Stimulated activated CD4-positive, alpha-beta T cell treated with anti-CD3 and anti-CD28 coated beads, Interleukin-2, amount 100 ng/mL, for 24 hours (primary cell): ENCODE measurements around the gene IFNGR2.
A peak's percentile ranks its signal among the peaks of the same experiment; 100 is the strongest.
"Not testable (repeated sequence)": the region's sequence is repeated elsewhere in the genome, so short reads cannot be mapped to it uniquely, and the experiment has no call there.

ENCODE experiments used
- DNase-seq, 2 donors: peaks; one replicate each; pipeline ENCODE4 v3.0.0-alpha.2; 2020

Gene IFNGR2

GRCh38 chr21:33377221-33377920 is 25.8 kb upstream of the IFNGR2 start:
- no peak for DNase-seq

- no peak for DNase-seq
Observed at GRCh38 chr21:33378081-33378480, 25.1 kb upstream of the IFNGR2 start.

- DNase-seq = not testable (repeated sequence)
Observed at GRCh38 chr21:33379934-33380333, 23.3 kb upstream of the IFNGR2 start.

- DNase-seq = peak; percentile 92
Observed at GRCh38 chr21:33380483-33380998, 22.7 kb upstream of the IFNGR2 start.

DNA sequence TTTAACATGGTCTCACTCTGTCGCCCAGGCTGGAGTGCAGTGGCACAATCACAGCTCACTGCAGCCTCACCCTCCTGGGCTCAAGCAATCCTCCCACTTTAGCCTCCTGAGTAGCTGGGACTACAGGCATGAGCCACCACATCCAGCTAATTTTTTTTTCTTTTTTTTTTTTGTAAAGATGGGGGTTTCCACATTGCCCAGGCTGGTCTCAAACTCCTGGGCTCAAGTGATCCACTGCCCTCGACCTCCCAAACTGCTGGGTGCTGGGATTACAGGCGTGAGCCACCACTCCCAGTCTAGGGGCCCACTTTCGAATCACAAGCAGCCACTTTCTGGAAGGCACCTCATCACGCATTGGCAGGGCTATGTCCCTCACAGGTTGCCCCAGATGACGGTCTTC is 21.8 kb upstream of the IFNGR2 start:
- DNase-seq = not testable (repeated sequence)

DNA sequence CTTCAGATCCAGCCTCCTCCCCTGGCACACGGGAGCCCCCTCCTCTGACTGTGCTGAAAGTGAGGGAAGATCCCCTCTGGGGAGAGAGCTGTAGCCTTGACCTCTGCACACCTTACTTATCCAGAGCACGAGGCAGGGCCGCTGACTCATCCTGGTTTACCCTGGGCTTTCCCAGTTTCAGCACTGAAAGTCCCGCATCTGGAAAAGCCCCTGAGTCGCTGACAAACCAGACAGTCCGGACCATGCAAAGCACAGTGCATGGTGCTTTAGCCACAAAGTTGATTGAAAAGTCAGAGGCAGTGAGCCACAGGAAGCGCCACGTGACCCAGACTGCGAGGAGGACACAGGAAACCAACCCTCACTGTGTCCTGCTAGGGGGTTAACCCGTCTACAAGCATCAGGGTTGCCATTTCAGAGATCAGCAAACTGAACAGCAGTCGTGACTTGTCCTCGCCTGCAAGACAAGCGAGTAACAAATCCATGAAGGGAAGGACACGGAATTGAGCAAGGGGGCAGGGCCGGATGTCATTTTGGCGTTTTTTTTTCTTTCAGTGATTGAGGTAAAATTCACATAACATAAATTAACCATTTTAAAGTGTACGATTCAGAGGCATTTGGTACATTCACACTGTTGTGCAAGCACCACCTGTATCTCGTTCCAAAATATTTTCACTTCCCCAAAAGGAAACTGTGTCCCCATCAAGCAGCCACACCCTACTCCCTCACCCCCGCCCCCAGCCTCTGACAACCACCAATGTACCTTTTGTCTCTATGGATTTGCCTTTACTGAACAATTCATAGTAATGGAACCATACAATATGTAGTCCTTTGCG is 19.9 kb upstream of the IFNGR2 start:
- DNase-seq = peak; percentile 68 to 76

GRCh38 chr21:33384841-33385331 is 18.3 kb upstream of the IFNGR2 start:
- DNase-seq = peak in 1 of 2 donors; percentile 21

DNA sequence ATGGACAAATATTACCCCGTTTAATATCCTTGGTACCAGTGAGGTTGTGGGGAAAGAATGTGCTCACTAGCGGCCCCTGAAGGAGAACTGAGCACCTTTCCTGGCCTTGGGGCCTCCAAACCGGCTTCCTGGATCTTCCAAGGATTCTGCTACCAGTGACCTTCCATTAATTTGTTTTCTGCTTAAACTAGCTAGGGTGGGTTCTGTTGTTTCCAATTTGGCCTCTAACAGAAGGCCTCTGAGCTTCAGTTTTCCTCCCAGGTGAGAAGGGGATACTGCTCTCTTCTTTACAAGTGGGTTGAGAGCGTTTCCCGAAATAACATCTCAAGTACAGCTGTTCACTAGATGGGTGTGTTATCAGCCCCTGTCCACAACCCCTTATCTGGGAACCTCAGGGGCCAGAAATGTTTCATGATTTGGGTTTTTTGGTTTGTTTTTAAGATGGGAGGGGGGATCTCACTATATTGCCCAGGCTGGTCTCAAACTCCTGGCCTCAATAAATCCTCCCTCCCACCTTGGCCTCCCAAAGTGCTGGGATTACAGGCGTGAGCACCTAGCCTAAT is 16.9 kb upstream of the IFNGR2 start:
- DNase-seq = no peak

DNA sequence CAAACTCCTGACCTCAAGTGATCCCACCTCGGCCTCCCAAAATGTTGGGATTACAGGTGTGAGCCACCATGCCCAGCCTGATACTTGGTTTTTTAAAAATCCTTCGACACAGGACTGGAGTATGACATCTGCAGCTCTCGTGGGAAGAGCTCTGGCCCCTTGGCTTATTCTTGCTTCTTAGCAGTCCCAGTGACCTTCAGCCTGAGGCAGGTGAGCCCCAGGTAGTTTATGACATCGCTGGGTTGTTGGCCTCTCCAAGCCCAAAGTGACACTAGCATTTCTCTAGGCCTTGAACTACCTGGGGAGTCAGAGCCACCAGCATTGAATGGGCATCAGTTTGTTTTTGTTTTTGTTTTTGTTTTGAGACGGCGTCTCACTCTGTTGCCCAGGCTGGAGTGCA is 15.9 kb upstream of the IFNGR2 start:
- DNase-seq = no peak

DNA sequence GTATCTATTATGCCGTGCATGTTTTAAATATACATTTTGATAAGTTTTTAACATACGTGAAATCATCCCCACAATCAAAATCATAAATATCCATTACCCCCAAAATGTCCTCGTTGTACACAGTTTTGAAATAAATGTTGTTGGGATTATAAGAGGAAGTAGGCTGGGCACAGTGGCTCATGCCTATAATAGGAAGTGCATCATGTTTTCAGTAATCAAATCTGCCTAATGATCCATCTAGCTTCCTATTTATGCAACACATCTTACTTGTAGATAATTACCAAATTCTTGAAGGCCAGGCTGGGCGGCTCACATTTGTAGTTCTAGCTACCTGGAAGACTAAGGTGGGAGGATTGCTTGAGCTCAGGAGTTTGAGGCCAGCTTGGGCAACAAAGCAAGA is 15.0 kb upstream of the IFNGR2 start:
- DNase-seq = no peak

- no peak for DNase-seq
Observed at GRCh38 chr21:33390479-33390878, 12.7 kb upstream of the IFNGR2 start.

GRCh38 chr21:33391656-33392055 is 11.6 kb upstream of the IFNGR2 start:
- DNase-seq = no peak

DNA sequence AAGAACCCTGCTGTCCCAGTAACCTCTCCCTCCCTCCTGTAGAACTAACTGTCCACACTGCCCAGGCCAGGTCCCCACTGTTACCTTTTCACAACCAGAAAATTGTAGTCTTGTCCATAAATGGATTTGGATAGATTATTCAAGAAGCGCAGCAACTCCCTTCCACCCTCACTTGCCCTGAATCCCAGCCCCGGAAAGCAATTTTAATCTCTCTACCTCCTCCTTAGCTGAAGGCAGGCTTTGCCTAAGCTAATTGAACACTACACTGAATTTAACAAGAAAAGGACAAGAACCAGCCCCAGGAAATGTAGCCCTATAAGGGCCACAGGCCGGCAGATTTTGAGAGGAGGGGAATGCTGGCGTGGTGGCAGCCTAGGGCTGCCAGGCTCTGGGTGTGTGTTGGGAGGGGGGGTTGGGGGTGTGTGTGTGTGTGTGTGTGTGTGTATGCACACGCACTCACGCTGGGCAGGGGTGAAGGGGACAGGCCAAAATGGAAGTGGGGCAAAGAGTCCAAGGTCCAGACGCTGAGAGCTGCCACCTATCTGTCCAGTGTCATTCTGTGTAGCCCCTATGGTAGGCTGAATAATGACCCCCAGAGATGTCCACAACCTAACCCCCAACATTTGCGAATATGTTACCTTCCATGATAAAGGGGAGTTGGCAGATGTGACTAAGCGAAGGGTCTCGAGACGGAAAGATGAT is 10.8 kb upstream of the IFNGR2 start:
- DNase-seq = no peak

DNA sequence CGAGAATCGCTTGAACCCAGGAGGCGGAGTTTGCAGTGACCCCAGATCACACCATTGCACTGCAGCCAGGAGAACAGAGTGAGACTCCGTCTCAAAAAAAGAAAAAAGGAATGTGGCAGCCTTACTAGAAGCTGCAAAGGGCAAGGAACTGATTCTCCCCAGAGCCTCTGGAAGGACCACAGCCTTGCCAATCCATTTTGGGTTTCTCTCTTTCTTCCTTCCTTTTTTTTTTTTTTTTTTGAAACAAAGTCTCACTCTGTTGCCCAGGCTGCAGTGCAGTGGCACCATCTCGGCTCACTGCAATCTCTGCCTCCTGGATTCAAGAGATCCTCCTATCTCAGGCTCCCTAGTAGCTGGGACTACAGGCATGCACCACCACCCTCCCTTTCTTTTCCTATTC is 9.9 kb upstream of the IFNGR2 start:
- no peak for DNase-seq

- no peak for DNase-seq
Observed at GRCh38 chr21:33394260-33394659, 9.0 kb upstream of the IFNGR2 start.

- no peak for DNase-seq
Observed at GRCh38 chr21:33395891-33396331, 7.3 kb upstream of the IFNGR2 start.

DNA sequence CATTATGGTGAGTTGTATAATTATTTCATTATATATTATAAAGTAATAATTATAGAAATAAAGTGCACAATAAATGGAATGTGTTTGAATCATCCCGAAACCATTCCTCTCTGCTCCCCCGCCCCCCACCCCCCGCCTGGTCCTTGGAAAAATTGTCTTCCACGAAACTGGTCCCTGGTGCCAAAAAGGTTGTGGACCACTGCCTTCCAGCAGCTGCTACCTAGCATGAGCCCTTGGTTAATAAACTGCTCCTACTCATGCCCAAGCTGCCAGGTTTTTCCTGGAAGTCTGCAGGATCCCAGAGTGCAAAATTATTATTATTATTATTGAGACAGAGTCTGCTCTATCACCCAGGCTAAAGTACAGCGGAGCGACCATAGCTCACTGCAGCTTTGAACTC is 6.8 kb upstream of the IFNGR2 start:
- no peak for DNase-seq

DNA sequence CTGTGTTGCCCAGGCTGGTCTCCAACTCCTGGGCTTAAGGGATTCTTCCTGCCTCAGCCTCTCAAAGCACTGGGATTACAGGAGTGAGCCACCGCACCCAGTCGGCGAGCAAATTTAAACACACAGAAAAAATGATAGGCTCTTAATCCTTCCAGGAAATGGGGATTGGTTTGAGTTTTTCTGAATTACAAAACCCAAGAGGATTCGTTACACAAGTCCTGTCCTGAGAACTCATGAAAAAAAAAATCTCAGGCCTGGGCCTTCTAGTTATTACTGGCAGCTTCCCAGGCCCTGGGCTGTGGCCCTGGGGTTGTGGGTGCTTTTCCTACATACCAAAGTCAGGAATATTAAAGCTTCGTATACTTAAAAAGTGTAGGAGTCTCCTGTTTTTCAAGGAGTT is 6.3 kb upstream of the IFNGR2 start:
- no peak for DNase-seq

DNA sequence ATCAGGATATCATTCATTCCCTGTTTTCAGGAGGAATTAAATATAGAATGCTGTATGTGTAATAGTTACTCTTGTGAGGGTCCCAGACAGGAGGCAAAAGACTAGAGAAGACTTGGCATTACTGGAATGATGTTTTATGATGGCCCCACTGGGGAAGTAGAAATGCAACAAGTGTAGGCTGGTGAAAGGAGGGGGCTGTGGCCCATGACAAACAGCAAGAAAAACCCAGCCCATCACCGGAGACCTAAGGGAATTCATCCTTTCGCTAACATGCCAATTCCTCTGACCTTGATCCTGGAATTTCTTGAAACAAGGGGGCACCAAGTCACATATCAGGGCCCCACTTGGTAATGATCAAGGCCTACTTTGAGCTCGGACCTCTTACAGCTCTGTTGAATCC is 5.5 kb upstream of the IFNGR2 start:
- no peak for DNase-seq

- no peak for DNase-seq
Observed at GRCh38 chr21:33398361-33398760, 4.9 kb upstream of the IFNGR2 start.

DNA sequence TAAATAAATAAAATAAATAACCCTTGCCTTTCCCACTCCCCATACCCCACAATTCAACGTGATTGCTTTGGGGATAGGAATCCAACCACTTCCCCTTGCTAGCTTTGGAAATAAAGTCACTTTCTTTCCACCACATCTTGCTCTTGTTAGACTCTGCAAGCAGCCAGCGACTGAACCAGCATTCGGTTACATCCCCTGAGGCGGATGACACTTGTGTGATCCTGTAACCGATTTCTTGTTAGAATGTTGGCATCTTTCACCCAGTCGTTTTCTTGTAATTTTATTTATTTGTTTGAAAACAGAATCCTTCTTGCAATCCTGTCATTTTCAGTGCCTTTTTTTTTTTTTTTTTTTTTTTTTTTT is 1.6 kb upstream of the IFNGR2 start:
- no peak for DNase-seq

DNA sequence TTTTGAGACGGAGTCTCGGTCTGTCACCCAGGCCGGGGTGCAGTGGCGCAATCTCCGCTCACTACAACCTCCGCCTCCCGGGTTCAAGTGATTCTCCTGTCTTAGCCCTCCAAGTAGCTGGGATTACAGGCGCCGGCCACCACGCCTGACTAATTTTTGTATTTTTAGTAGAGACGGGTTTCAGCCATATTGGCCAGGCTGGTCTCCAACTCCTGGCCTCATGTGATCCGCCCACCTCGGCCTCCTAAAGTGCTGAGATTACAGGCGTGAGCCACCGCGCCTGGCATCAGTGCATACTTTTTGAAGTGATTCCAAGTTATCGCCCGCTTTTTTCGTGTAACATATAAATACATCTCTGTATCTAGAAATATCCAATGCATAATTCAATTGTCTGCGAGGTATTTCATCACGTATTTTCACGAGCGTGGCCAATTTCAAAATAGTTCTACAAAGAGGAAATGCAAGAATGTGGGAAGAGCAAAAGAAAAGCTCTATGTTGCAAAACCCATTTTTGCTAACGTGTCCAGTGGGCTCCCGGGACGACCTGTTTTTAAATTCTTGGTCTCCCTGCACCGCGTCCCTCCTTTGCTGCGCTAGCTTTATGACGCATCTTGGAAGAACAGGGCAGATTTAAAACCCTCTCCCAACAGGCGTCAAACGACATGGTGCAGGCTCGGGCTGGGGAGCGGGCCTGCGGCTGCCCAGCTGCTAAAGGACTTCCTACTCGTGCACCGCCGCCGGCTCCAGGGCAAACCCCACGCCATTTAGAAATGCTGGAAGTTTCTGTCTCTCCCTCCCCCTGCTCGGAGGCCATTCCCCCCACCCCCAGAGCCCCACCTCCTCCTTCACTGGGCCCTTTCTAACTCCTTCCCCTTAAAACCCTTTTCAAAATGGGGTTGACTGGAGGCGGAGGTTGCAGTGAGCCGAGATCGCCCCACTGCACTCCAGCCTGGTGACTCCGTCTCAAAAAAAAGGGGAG is 923 bp upstream of the IFNGR2 start:
- DNase-seq = no peak
